K562 (cell line): Measurements from ENCODE around the gene NPC1L1. TPM values are rescaled to one million over a fixed set of nuclear protein-coding genes. Genes with fewer than 3 reads are reported as not detected.
A peak's percentile ranks its signal among the peaks of the same experiment; 100 is the strongest.

Experiments used
- ARID1B ChIP-seq: fragments of 450-650 bp; IDR thresholded peaks from 2 replicates; pipeline ENCODE4 v1.6.1; 2016; ENCODE audit warnings: antibody characterized with exemption, mild to moderate bottlenecking, inconsistent platforms
- CHCHD3 ChIP-seq: fragments of 250-450 bp; sonication (Bioruptor Pico); IDR thresholded peaks from 2 replicates; pipeline ENCODE4 v2.1.2; 2022; ENCODE audit warnings: mild to moderate bottlenecking
- CREM ChIP-seq: IDR thresholded peaks from 2 replicates; pipeline ENCODE4 v1.6.1; 2014; ENCODE audit warnings: antibody characterized with exemption, low read depth
- DPF2 ChIP-seq: fragments of 450-650 bp; IDR thresholded peaks from 2 replicates; pipeline ENCODE4 v1.6.1; 2016
- ETV5 ChIP-seq: sonication (generic); formaldehyde crosslinking; IDR thresholded peaks from 2 replicates; pipeline ENCODE4 v1.4.0; 2020; ENCODE audit warnings: low read depth, mild to moderate bottlenecking, missing genetic modification reagents
- NBN ChIP-seq: fragments of 450-650 bp; IDR thresholded peaks from 2 replicates; pipeline ENCODE4 v1.6.1; 2016; ENCODE audit warnings: low read depth, mild to moderate bottlenecking
- NCOR1 ChIP-seq: fragments of 450-650 bp; IDR thresholded peaks from 2 replicates; pipeline ENCODE4 v1.6.1; 2016; ENCODE audit warnings: mild to moderate bottlenecking, moderate library complexity
- RBM17 ChIP-seq: fragments of 200-400 bp; formaldehyde crosslinking; IDR thresholded peaks from 2 replicates; pipeline ENCODE4 v1.6.1; 2017; ENCODE audit warnings: low read depth, mild to moderate bottlenecking, low read length, borderline replicate concordance
- ZNF224 ChIP-seq: sonication (generic); formaldehyde crosslinking; IDR thresholded peaks from 2 replicates; pipeline ENCODE4 v1.8.0; 2022; ENCODE audit warnings: mild to moderate bottlenecking, missing genetic modification reagents
- ZNF445 ChIP-seq: fragments of 250-450 bp; sonication (Bioruptor Pico); IDR thresholded peaks from 2 replicates; pipeline ENCODE4 v1.4.0; 2020; ENCODE audit warnings: low read depth, mild to moderate bottlenecking, moderate library complexity
- polyA plus RNA-seq, 8 experiments: library from polyadenylated mRNA; depleted of rRNA in 4 of 8; stranded (reverse) in 5 of 8; unstranded in 3 of 8; fragments of >200 nt; fragmentation: Nextera tagmentation in 2 of 8; fragmentation: Illumina TruSeq in 1 of 8; extraction: Ambion mirVana in 2 of 8; extraction: Trizol in 1 of 8; gene quantifications; 2 replicates each; pipeline versions ENCODE4 v1.2.1 to v1.2.3, GENCODE V29; 2011 to 2014; ENCODE audit warnings: inconsistent platforms in 1 of 8, missing spikeins in 1 of 8
- total RNA-seq, 7 experiments: library from RNA; depleted of rRNA in 6 of 7; stranded (reverse); fragments of >200 nt in 6 of 7; fragmentation: Illumina TruSeq in 2 of 7; extraction: Trizol in 2 of 7; gene quantifications; 2 replicates each; pipeline versions ENCODE4 v1.2.1 to v1.2.3, GENCODE V29; 2011 to 2021; ENCODE audit warnings: low replicate concordance in 1 of 7
- TF ChIP-seq, protein P1 (sequence below), 2 experiments: fragments of 450-650 bp in 1 of 2; sonication (generic) in 1 of 2; formaldehyde crosslinking in 1 of 2; IDR thresholded peaks; 2 replicates each; pipeline versions ENCODE4 v1.7.1 to v1.9.0; 2016 to 2022; ENCODE audit warnings: inconsistent platforms in 1 of 2, mild to moderate bottlenecking in 1 of 2, missing genetic modification reagents in 1 of 2
- TF ChIP-seq, protein P2 (sequence below): fragments of 250-450 bp; sonication (Bioruptor Pico); IDR thresholded peaks from 2 replicates; pipeline ENCODE4 v1.4.0; 2020; ENCODE audit warnings: borderline replicate concordance

NPC1L1 gene
- total and polyA plus RNA-seq, 9 of the 15 experiments (the other 6 are each of a cell fraction or from before 2014, with no cell fraction given) = 0.01 to 0.18 (median 0.07) TPM; not detected in 4

DNA sequence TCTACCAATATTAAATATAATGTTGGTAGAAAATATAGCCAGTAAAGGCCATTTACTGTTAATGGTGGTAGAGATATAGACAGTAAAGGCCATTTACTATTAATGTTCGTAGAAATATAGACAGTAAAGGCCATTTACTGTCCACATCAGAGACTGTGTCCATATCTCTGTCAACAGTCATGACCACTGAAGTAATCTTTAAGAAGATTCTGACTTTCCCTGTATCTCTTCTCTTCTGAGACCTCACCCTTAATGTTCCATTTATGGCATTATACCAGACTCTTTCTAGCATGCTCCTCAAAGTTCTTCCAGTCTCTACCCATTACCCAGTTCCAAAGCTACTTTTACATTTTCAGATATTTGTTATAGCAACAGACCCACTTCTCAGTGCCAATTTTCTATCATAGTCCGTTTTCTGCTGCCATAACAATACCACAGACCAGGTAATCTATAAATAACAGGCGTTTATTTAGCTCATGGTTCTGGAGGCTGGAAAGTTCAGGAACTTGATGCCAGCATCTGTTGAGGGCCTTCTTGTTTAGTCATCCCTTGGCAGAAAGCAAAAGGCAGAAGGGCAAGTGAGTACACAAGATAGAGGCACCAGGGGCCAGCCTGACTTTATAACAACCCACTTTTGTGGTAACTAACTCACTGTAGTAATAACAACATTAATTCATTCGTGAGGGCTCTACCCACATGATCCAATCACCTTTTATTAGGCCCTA, 42.7 kb downstream of the NPC1L1 start (continued):
- TF ChIP-seq, protein P1, sequence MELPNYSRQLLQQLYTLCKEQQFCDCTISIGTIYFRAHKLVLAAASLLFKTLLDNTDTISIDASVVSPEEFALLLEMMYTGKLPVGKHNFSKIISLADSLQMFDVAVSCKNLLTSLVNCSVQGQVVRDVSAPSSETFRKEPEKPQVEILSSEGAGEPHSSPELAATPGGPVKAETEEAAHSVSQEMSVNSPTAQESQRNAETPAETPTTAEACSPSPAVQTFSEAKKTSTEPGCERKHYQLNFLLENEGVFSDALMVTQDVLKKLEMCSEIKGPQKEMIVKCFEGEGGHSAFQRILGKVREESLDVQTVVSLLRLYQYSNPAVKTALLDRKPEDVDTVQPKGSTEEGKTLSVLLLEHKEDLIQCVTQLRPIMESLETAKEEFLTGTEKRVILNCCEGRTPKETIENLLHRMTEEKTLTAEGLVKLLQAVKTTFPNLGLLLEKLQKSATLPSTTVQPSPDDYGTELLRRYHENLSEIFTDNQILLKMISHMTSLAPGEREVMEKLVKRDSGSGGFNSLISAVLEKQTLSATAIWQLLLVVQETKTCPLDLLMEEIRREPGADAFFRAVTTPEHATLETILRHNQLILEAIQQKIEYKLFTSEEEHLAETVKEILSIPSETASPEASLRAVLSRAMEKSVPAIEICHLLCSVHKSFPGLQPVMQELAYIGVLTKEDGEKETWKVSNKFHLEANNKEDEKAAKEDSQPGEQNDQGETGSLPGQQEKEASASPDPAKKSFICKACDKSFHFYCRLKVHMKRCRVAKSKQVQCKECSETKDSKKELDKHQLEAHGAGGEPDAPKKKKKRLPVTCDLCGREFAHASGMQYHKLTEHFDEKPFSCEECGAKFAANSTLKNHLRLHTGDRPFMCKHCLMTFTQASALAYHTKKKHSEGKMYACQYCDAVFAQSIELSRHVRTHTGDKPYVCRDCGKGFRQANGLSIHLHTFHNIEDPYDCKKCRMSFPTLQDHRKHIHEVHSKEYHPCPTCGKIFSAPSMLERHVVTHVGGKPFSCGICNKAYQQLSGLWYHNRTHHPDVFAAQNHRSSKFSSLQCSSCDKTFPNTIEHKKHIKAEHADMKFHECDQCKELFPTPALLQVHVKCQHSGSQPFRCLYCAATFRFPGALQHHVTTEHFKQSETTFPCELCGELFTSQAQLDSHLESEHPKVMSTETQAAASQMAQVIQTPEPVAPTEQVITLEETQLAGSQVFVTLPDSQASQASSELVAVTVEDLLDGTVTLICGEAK (IDR thresholded peaks at IDR 0.05) = no peak
- TF ChIP-seq, protein P1 (CRISPR knock-in tag; IDR thresholded peaks at IDR 0.05) = no peak
- TF ChIP-seq CREM (no peak), DPF2 (peak; percentile 20; the same call in 1 of the 2 replicates), CHCHD3 (CRISPR knock-in tag) (no peak), ZNF224 (CRISPR knock-in tag) (no peak), NCOR1 (peak; percentile 26; the same call in 1 of the 2 replicates), RBM17 (no peak), ZNF445 (no peak), NBN (no peak), ETV5 (CRISPR knock-in tag) (no peak), ARID1B (peak; percentile 55)
- TF ChIP-seq, protein P2, sequence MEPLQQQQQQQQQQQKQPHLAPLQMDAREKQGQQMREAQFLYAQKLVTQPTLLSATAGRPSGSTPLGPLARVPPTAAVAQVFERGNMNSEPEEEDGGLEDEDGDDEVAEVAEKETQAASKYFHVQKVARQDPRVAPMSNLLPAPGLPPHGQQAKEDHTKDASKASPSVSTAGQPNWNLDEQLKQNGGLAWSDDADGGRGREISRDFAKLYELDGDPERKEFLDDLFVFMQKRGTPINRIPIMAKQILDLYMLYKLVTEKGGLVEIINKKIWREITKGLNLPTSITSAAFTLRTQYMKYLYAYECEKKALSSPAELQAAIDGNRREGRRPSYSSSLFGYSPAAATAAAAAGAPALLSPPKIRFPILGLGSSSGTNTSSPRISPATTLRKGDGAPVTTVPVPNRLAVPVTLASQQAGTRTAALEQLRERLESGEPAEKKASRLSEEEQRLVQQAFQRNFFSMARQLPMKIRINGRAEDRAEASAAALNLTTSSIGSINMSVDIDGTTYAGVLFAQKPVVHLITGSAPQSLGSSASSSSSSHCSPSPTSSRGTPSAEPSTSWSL (CRISPR knock-in tag) = no peak
